ENCODE results near the gene FCRL5. TPM values are rescaled to one million over a fixed set of nuclear protein-coding genes. Genes with fewer than 3 reads are reported as not detected.
"Not testable (repeated sequence)": the region's sequence is repeated elsewhere in the genome, so short reads cannot be mapped to it uniquely, and the experiment has no call there.

Gene FCRL5
- total RNA-seq, 1 donor: under 0.01 TPM

GRCh38 chr1:157490467-157491165 lies 61.7 kb downstream of the FCRL5 start:
- peak; percentile 78 for TF ChIP-seq CTCF (IDR thresholded peaks at IDR 0.05; ENCODE audit: extremely low read depth, low read depth, low read length)
- peaks cover 3% of the 10 kb centered on the region for H3K27me3 ChIP-seq (ENCODE audit: insufficient read depth, low read length)
- H3K27ac ChIP-seq (ENCODE audit: low read depth, low read length): no peak overlapping the region
- no peak for DNase-seq (ENCODE audit: insufficient read length, low spot score, missing footprints)
- no peaks in the 10 kb centered on the region for H3K4me1 ChIP-seq (ENCODE audit: insufficient read depth, low read length)
- peak overlapping the region; percentile 63 for H2AFZ ChIP-seq (ENCODE audit: low read length)
- no peaks in the 10 kb centered on the region for H3K79me2 ChIP-seq (ENCODE audit: insufficient read depth, low read length)
- H3K4me2 ChIP-seq (ENCODE audit: insufficient read depth, low read length): no peak overlapping the region
- no peak overlapping the region for H3K4me3 ChIP-seq (ENCODE audit: insufficient read depth, low read length)
- no peaks in the 10 kb centered on the region for H3K9me3 ChIP-seq (ENCODE audit: low read depth, low read length)
- no peaks in the 10 kb centered on the region for H3K36me3 ChIP-seq (ENCODE audit: insufficient read depth, low read length)
- no peaks in the 10 kb centered on the region for H4K20me1 ChIP-seq (ENCODE audit: insufficient read depth, low read length)

- Histone ChIP-seq H3K27ac (ENCODE audit: low read depth, low read length) (no peak overlapping the region), H3K4me1 (ENCODE audit: insufficient read depth, low read length) (no peaks in the 10 kb centered on the region), H3K4me3 (ENCODE audit: insufficient read depth, low read length) (no peak overlapping the region), H4K20me1 (ENCODE audit: insufficient read depth, low read length) (no peaks in the 10 kb centered on the region), H3K79me2 (ENCODE audit: insufficient read depth, low read length) (no peaks in the 10 kb centered on the region), H2AFZ (ENCODE audit: low read length) (no peak overlapping the region), H3K27me3 (ENCODE audit: insufficient read depth, low read length) (no peaks in the 10 kb centered on the region), H3K9me3 (ENCODE audit: low read depth, low read length) (no peaks in the 10 kb centered on the region), H3K4me2 (ENCODE audit: insufficient read depth, low read length) (no peak overlapping the region), H3K36me3 (ENCODE audit: insufficient read depth, low read length) (no peaks in the 10 kb centered on the region)
- no peak for TF ChIP-seq CTCF (IDR thresholded peaks at IDR 0.05; ENCODE audit: extremely low read depth, low read depth, low read length)
- no peak for DNase-seq (ENCODE audit: insufficient read length, low spot score, missing footprints)
These were observed 64.2 kb downstream of the FCRL5 start for GRCh38 chr1:157488156-157488555.

- DNase-seq (ENCODE audit: insufficient read length, low spot score, missing footprints): no peak
- Histone ChIP-seq H3K4me3 (ENCODE audit: insufficient read depth, low read length) (no peak overlapping the region), H4K20me1 (ENCODE audit: insufficient read depth, low read length) (no peaks in the 10 kb centered on the region), H3K36me3 (ENCODE audit: insufficient read depth, low read length) (no peaks in the 10 kb centered on the region), H3K27ac (ENCODE audit: low read depth, low read length) (no peak overlapping the region), H2AFZ (ENCODE audit: low read length) (no peak overlapping the region), H3K79me2 (ENCODE audit: insufficient read depth, low read length) (no peaks in the 10 kb centered on the region), H3K9me3 (ENCODE audit: low read depth, low read length) (no peaks in the 10 kb centered on the region), H3K4me1 (ENCODE audit: insufficient read depth, low read length) (no peaks in the 10 kb centered on the region), H3K27me3 (ENCODE audit: insufficient read depth, low read length) (no peaks in the 10 kb centered on the region), H3K4me2 (ENCODE audit: insufficient read depth, low read length) (no peak overlapping the region)
- no peak for TF ChIP-seq CTCF (IDR thresholded peaks at IDR 0.05; ENCODE audit: extremely low read depth, low read depth, low read length)
These were observed 64.8 kb downstream of the FCRL5 start for GRCh38 chr1:157487504-157487903.

GRCh38 chr1:157487096-157487495 lies 65.2 kb downstream of the FCRL5 start:
- H3K4me3 ChIP-seq (ENCODE audit: insufficient read depth, low read length): no peak overlapping the region
- no peak for TF ChIP-seq CTCF (IDR thresholded peaks at IDR 0.05; ENCODE audit: extremely low read depth, low read depth, low read length)
- no peak overlapping the region for H2AFZ ChIP-seq (ENCODE audit: low read length)
- H3K79me2 ChIP-seq (ENCODE audit: insufficient read depth, low read length): no peaks in the 10 kb centered on the region
- no peaks in the 10 kb centered on the region for H4K20me1 ChIP-seq (ENCODE audit: insufficient read depth, low read length)
- H3K27me3 ChIP-seq (ENCODE audit: insufficient read depth, low read length): no peaks in the 10 kb centered on the region
- H3K4me2 ChIP-seq (ENCODE audit: insufficient read depth, low read length): no peak overlapping the region
- no peaks in the 10 kb centered on the region for H3K36me3 ChIP-seq (ENCODE audit: insufficient read depth, low read length)
- no peak overlapping the region for H3K27ac ChIP-seq (ENCODE audit: low read depth, low read length)
- no peaks in the 10 kb centered on the region for H3K4me1 ChIP-seq (ENCODE audit: insufficient read depth, low read length)
- no peaks in the 10 kb centered on the region for H3K9me3 ChIP-seq (ENCODE audit: low read depth, low read length)
- DNase-seq (ENCODE audit: insufficient read length, low spot score, missing footprints): no peak

GRCh38 chr1:157486400-157486799 lies 65.9 kb downstream of the FCRL5 start:
- DNase-seq (ENCODE audit: insufficient read length, low spot score, missing footprints); H3K36me3 ChIP-seq (ENCODE audit: insufficient read depth, low read length); H3K79me2 ChIP-seq (ENCODE audit: insufficient read depth, low read length); H2AFZ ChIP-seq (ENCODE audit: low read length); H3K4me1 ChIP-seq (ENCODE audit: insufficient read depth, low read length); H3K9me3 ChIP-seq (ENCODE audit: low read depth, low read length); H3K4me2 ChIP-seq (ENCODE audit: insufficient read depth, low read length); H3K27ac ChIP-seq (ENCODE audit: low read depth, low read length); H4K20me1 ChIP-seq (ENCODE audit: insufficient read depth, low read length); H3K4me3 ChIP-seq (ENCODE audit: insufficient read depth, low read length); H3K27me3 ChIP-seq (ENCODE audit: insufficient read depth, low read length): not testable (repeated sequence)
